HG03108 (cell line): ENCODE measurements around the gene RRAGB.
A peak's percentile ranks its signal among the peaks of the same experiment; 100 is the strongest.
"Not testable (repeated sequence)": the region's sequence is repeated elsewhere in the genome, so short reads cannot be mapped to it uniquely, and the experiment has no call there.

ENCODE experiments used
- ATAC-seq: cut with Tn5 transposase; IDR thresholded peaks from one replicate; pipeline ENCODE4 v1.9.1; 2021; ENCODE audit warnings: moderate library complexity; ENCODE audit not compliant: unreplicated experiment

The RRAGB gene

GRCh38 chrX:55767100-55767499 lies 49.6 kb downstream of the RRAGB start:
- no peak for ATAC-seq

GRCh38 chrX:55774419-55774818 lies 56.9 kb downstream of the RRAGB start:
- ATAC-seq, result not testable (repeated sequence)

- ATAC-seq, result no peak
Observed at GRCh38 chrX:55777596-55777995, 60.0 kb downstream of the RRAGB start.

- no peak for ATAC-seq
Observed at GRCh38 chrX:55778322-55778721, 60.8 kb downstream of the RRAGB start.

GRCh38 chrX:55783723-55784122 lies 66.2 kb downstream of the RRAGB start:
- no peak for ATAC-seq

GRCh38 chrX:55787063-55787462 lies 69.5 kb downstream of the RRAGB start:
- ATAC-seq, result no peak

- ATAC-seq, result no peak
Observed at GRCh38 chrX:55787727-55788126, 70.2 kb downstream of the RRAGB start.

- ATAC-seq, result peak; percentile 99
Observed at GRCh38 chrX:55794405-55794804, 76.9 kb downstream of the RRAGB start.

GRCh38 chrX:55796496-55796895 lies 78.9 kb downstream of the RRAGB start:
- no peak for ATAC-seq

GRCh38 chrX:55801811-55802210 lies 84.3 kb downstream of the RRAGB start:
- no peak for ATAC-seq
